Stimulated activated CD8-positive, alpha-beta memory T cell treated with anti-CD3 and anti-CD28 coated beads, Interleukin-7, amount 100 ng/mL, for 24 hours (primary cell): ENCODE data around the gene ANKRD10.
A peak's percentile ranks its signal among the peaks of the same experiment; 100 is the strongest.

Experiments
- DNase-seq: peaks from one replicate; pipeline ENCODE4 v3.0.0-alpha.2; 2020; ENCODE audit warnings: low read depth

The ANKRD10 gene

GRCh38 chr13:110914331-110915056 lies 375 bp downstream of the ANKRD10 start:
- DNase-seq: peak; percentile 64

- DNase-seq: peak; percentile 6
Measured at GRCh38 chr13:110914081-110914330, 863 bp downstream of the ANKRD10 start.

GRCh38 chr13:110913322-110914080 lies 1.4 kb downstream of the ANKRD10 start:
- DNase-seq: no peak

GRCh38 chr13:110912651-110913051 lies 2.2 kb downstream of the ANKRD10 start:
- no peak for DNase-seq

- DNase-seq: no peak
Measured at GRCh38 chr13:110911880-110912279, 3.0 kb downstream of the ANKRD10 start.

- DNase-seq: no peak
Measured at GRCh38 chr13:110910013-110910890, 4.6 kb downstream of the ANKRD10 start.

GRCh38 chr13:110907951-110908898 lies 6.6 kb downstream of the ANKRD10 start:
- DNase-seq: no peak

GRCh38 chr13:110907301-110907700 lies 7.6 kb downstream of the ANKRD10 start:
- DNase-seq: no peak

GRCh38 chr13:110904748-110905147 lies 10.1 kb downstream of the ANKRD10 start:
- DNase-seq: no peak

- no peak for DNase-seq
Measured at GRCh38 chr13:110902370-110902769, 12.5 kb downstream of the ANKRD10 start.

- DNase-seq: no peak
Measured at GRCh38 chr13:110897521-110897920, 17.3 kb downstream of the ANKRD10 start.

GRCh38 chr13:110897014-110897413 lies 17.9 kb downstream of the ANKRD10 start:
- no peak for DNase-seq

- no peak for DNase-seq
Measured at GRCh38 chr13:110894086-110894485, 20.8 kb downstream of the ANKRD10 start.

- no peak for DNase-seq
Measured at GRCh38 chr13:110893571-110893970, 21.3 kb downstream of the ANKRD10 start.

GRCh38 chr13:110890279-110891165 lies 24.3 kb downstream of the ANKRD10 start:
- DNase-seq: no peak

GRCh38 chr13:110888390-110888789 lies 26.5 kb downstream of the ANKRD10 start:
- DNase-seq: no peak

GRCh38 chr13:110887597-110888333 lies 27.1 kb downstream of the ANKRD10 start:
- DNase-seq: no peak

GRCh38 chr13:110886870-110887596 lies 27.8 kb downstream of the ANKRD10 start:
- no peak for DNase-seq
